HL-60 (cell line): ENCODE results near the gene SCO1.

ENCODE experiments used
- CTCF ChIP-seq: IDR thresholded peaks from one replicate; pipeline ENCODE4 v1.5.1; 2011; ENCODE audit warnings: low read length, control low read depth, inconsistent platforms; ENCODE audit not compliant: insufficient read depth
- POLR2AphosphoS5 ChIP-seq: IDR thresholded peaks from 2 replicates; pipeline ENCODE4 v1.6.1; 2012; ENCODE audit warnings: low read depth
- REST ChIP-seq: IDR thresholded peaks from 2 replicates; pipeline ENCODE4 v1.6.1; 2012; ENCODE audit warnings: low read depth; ENCODE audit not compliant: insufficient replicate concordance
- SPI1 ChIP-seq: IDR thresholded peaks from 2 replicates; pipeline ENCODE4 v1.6.1; 2012; ENCODE audit warnings: low read depth, mild to moderate bottlenecking, borderline replicate concordance

- TF ChIP-seq CTCF (no peak), POLR2AphosphoS5 (no peak), SPI1 (no peak), REST (no peak)
These were observed 49.0 kb downstream of the SCO1 start for GRCh38 chr17:10648381-10648780.
